GM12878 (cell line): ENCODE data around the gene ARFRP1.

ENCODE experiments used
- DPF2 ChIP-seq: fragments of 450-650 bp; IDR thresholded peaks from 2 replicates; pipeline ENCODE4 v1.6.1; 2017; ENCODE audit warnings: mild to moderate bottlenecking
- EP300 ChIP-seq, 2 experiments: fragments of 150-350 bp in 1 of 2; IDR thresholded peaks; 2 replicates each; pipeline ENCODE4 v1.6.1; 2011 to 2012; ENCODE audit warnings: low read depth in 2 of 2, low read length in 2 of 2, borderline replicate concordance in 1 of 2, improper control_type of control experiment in 1 of 2, inconsistent platforms in 1 of 2; ENCODE audit not compliant: control insufficient read depth in 1 of 2
- ESRRA ChIP-seq: IDR thresholded peaks from 2 replicates; pipeline ENCODE4 v1.6.1; 2012; ENCODE audit warnings: mild to moderate bottlenecking, low read length, improper control_type of control experiment
- ETV6 ChIP-seq, 2 experiments: fragments of 450-650 bp in 1 of 2; IDR thresholded peaks in 1 of 2; conservative IDR thresholded peaks in 1 of 2; 2 replicates each; pipeline ENCODE4 v1.6.1; 2014; ENCODE audit warnings: antibody characterized with exemption in 1 of 2, borderline replicate concordance in 1 of 2, low read depth in 1 of 2, mild to moderate bottlenecking in 1 of 2, moderate library complexity in 1 of 2
- FOXK2 ChIP-seq: fragments of 450-650 bp; IDR thresholded peaks from 2 replicates; pipeline ENCODE4 v1.6.1; 2017; ENCODE audit warnings: mild to moderate bottlenecking, moderate library complexity
- JUNB ChIP-seq: IDR thresholded peaks from 2 replicates; pipeline ENCODE4 v1.6.1; 2016; ENCODE audit warnings: antibody characterized with exemption, mild to moderate bottlenecking
- MEF2A ChIP-seq: IDR thresholded peaks from 2 replicates; pipeline ENCODE4 v1.6.1; 2011; ENCODE audit warnings: low read depth, mild to moderate bottlenecking, low read length, moderate library complexity; ENCODE audit not compliant: insufficient read depth
- POLR2A ChIP-seq: IDR thresholded peaks from 2 replicates; pipeline ENCODE4 v1.6.1; 2011; ENCODE audit warnings: low read depth, mild to moderate bottlenecking, low read length
- RELA ChIP-seq: fragments of 450-650 bp; IDR thresholded peaks from 2 replicates; pipeline ENCODE4 v1.8.0; 2014; ENCODE audit warnings: borderline replicate concordance; ENCODE audit not compliant: partially characterized antibody
- RFX5 ChIP-seq: IDR thresholded peaks from 2 replicates; pipeline ENCODE4 v1.6.1; 2011; ENCODE audit warnings: low read depth, low read length, improper control_type of control experiment
- YY1 ChIP-seq: IDR thresholded peaks from 2 replicates; pipeline ENCODE4 v1.6.1; 2011; ENCODE audit warnings: low read depth, mild to moderate bottlenecking, low read length
- ZNF207 ChIP-seq: fragments of 450-650 bp; IDR thresholded peaks from 2 replicates; pipeline ENCODE4 v1.6.1; 2014; ENCODE audit warnings: antibody characterized with exemption, mild to moderate bottlenecking, borderline replicate concordance
- TF ChIP-seq, protein P1 (sequence below), 3 experiments: IDR thresholded peaks in 2 of 3; conservative IDR thresholded peaks in 1 of 3; 2 replicates each; pipeline ENCODE4 v1.5.1; 2011; ENCODE audit warnings: low read depth in 3 of 3, low read length in 3 of 3, mild to moderate bottlenecking in 3 of 3, control low read depth in 2 of 3, moderate library complexity in 2 of 3, inconsistent platforms in 1 of 3, mixed read lengths in 1 of 3; ENCODE audit not compliant: control insufficient read depth in 2 of 3, insufficient read depth in 1 of 3; ENCODE audit errors: extremely low read depth in 1 of 3
- TF ChIP-seq, protein P2 (sequence below): fragments of 450-650 bp; formaldehyde crosslinking; IDR thresholded peaks from 2 replicates; pipeline ENCODE4 v1.5.0; 2022; ENCODE audit warnings: mild to moderate bottlenecking, missing genetic modification characterization

DNA sequence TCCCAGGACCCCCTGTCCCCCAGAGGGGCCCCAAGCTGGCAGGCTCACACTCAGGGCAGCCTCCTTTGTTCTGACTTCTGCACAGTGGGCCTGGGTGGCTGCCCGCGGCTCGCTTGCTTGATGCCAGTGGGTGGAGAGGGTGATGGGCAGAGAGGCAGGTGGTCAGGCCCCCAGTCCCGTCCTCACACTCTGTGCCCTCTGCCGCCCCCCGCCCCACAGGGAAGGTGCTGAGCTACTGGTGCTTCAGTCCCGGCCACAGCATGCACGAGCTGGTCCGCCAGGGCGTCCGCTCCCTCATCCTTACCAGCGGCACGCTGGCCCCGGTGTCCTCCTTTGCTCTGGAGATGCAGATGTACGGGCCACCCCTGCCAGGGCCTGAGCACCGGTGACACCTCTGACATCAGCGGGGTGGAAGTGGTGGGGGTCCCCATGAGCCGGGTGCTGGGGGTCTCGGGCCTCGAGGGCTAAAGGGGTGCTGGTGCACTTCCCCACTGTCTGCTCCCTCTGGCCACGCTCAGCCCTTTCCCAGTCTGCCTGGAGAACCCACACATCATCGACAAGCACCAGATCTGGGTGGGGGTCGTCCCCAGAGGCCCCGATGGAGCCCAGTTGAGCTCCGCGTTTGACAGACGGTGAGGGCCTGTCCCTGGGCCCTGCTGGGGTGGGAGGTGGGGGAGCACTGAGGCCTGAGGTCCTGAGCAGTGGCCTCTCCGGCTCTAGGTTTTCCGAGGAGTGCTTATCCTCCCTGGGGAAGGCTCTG lies 20.2 kb downstream of the ARFRP1 start:
- TF ChIP-seq, protein P1, sequence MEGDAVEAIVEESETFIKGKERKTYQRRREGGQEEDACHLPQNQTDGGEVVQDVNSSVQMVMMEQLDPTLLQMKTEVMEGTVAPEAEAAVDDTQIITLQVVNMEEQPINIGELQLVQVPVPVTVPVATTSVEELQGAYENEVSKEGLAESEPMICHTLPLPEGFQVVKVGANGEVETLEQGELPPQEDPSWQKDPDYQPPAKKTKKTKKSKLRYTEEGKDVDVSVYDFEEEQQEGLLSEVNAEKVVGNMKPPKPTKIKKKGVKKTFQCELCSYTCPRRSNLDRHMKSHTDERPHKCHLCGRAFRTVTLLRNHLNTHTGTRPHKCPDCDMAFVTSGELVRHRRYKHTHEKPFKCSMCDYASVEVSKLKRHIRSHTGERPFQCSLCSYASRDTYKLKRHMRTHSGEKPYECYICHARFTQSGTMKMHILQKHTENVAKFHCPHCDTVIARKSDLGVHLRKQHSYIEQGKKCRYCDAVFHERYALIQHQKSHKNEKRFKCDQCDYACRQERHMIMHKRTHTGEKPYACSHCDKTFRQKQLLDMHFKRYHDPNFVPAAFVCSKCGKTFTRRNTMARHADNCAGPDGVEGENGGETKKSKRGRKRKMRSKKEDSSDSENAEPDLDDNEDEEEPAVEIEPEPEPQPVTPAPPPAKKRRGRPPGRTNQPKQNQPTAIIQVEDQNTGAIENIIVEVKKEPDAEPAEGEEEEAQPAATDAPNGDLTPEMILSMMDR (IDR thresholded peaks at IDR 0.05 in 2 of 3, conservative IDR thresholded peaks at IDR 0.05 in 1 of 3; ENCODE audit: control insufficient read depth in 2 of 3, extremely low read depth in 1 of 3, insufficient read depth in 1 of 3, low read depth in 3 of 3, low read length in 3 of 3) = no peak
- TF ChIP-seq EP300 (IDR thresholded peaks at IDR 0.05; ENCODE audit: borderline replicate concordance in 1 of 2, control insufficient read depth in 1 of 2, low read depth in 2 of 2, low read length in 2 of 2) (no peak), ESRRA (no peak), ETV6 (conservative IDR thresholded peaks at IDR 0.05 in 1 of 2, IDR thresholded peaks at IDR 0.05 in 1 of 2; ENCODE audit: borderline replicate concordance in 1 of 2, low read depth in 1 of 2) (no peak), RELA (no peak), ZNF207 (no peak), YY1 (no peak), RFX5 (no peak), FOXK2 (no peak), MEF2A (no peak), JUNB (no peak), POLR2A (no peak; the same call in 1 of the 2 replicates), DPF2 (no peak)
- TF ChIP-seq, protein P2, sequence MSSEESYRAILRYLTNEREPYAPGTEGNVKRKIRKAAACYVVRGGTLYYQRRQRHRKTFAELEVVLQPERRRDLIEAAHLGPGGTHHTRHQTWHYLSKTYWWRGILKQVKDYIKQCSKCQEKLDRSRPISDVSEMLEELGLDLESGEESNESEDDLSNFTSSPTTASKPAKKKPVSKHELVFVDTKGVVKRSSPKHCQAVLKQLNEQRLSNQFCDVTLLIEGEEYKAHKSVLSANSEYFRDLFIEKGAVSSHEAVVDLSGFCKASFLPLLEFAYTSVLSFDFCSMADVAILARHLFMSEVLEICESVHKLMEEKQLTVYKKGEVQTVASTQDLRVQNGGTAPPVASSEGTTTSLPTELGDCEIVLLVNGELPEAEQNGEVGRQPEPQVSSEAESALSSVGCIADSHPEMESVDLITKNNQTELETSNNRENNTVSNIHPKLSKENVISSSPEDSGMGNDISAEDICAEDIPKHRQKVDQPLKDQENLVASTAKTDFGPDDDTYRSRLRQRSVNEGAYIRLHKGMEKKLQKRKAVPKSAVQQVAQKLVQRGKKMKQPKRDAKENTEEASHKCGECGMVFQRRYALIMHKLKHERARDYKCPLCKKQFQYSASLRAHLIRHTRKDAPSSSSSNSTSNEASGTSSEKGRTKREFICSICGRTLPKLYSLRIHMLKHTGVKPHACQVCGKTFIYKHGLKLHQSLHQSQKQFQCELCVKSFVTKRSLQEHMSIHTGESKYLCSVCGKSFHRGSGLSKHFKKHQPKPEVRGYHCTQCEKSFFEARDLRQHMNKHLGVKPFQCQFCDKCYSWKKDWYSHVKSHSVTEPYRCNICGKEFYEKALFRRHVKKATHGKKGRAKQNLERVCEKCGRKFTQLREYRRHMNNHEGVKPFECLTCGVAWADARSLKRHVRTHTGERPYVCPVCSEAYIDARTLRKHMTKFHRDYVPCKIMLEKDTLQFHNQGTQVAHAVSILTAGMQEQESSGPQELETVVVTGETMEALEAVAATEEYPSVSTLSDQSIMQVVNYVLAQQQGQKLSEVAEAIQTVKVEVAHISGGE (CRISPR knock-in tag) = no peak
